GM18520 (cell line): Measurements from ENCODE around the gene TIE1.

Source experiments
- ATAC-seq: cut with Tn5 transposase; IDR thresholded peaks from one replicate; pipeline ENCODE4 v1.9.1; 2021; ENCODE audit not compliant: unreplicated experiment

TIE1 gene

GRCh38 chr1:43311521-43311920 lies 10.7 kb downstream of the TIE1 start:
- ATAC-seq = no peak

DNA sequence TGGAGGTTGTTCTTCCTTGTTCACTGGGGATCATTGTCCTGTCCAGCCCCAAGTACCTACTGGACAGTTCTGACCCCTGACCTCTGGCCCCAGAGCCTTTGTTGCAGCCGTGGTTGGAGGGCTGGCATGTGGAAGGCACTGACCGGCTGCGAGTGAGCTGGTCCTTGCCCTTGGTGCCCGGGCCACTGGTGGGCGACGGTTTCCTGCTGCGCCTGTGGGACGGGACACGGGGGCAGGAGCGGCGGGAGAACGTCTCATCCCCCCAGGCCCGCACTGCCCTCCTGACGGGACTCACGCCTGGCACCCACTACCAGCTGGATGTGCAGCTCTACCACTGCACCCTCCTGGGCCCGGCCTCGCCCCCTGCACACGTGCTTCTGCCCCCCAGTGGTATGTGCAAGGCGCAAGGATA lies 11.4 kb downstream of the TIE1 start:
- no peak for ATAC-seq

- ATAC-seq = no peak
Observed at GRCh38 chr1:43312663-43313515, 12.1 kb downstream of the TIE1 start.

- no peak for ATAC-seq
Observed at GRCh38 chr1:43313771-43314170, 13.0 kb downstream of the TIE1 start.

DNA sequence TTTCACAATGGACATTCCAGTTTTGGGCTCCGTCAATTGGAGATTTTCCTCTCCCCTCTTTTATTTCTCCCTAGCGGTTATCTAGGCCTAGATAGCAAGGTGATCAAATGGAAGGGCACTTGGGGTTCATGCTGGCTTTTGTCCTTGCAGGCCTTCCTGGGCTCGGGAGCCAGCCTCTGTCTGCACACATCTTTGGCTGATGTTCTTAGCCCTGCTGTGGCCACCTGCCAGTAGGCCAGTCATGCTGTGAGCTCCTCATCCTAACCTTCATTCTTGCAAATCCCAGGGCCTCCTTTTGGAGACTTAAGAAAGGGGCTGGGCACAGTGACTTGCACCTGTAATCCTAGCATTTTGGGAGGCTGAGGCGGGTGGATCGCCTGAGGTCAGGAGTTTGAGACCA lies 13.5 kb downstream of the TIE1 start:
- no peak for ATAC-seq

DNA sequence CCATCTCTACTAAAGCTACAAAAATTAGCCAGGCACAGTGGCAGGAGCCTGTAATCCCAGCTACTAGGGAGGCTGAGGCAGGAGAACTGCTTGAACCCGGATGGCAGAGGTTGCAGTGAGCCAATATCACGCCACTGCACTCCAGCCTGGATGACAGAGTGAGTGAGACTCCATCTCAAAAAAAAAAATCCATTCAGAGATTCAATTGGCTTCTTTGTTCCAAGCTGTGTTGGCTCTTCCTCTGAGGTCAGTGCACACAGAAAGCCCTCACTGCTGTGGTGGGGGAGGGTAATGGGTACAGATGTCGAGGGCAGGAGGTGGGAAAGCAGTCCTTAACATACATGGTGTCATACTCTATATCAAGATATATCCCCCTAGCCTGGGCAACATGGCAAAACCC lies 14.7 kb downstream of the TIE1 start:
- ATAC-seq = no peak

- no peak for ATAC-seq
Observed at GRCh38 chr1:43315963-43316737, 15.4 kb downstream of the TIE1 start.

- ATAC-seq = no peak
Observed at GRCh38 chr1:43316738-43317520, 16.1 kb downstream of the TIE1 start.

DNA sequence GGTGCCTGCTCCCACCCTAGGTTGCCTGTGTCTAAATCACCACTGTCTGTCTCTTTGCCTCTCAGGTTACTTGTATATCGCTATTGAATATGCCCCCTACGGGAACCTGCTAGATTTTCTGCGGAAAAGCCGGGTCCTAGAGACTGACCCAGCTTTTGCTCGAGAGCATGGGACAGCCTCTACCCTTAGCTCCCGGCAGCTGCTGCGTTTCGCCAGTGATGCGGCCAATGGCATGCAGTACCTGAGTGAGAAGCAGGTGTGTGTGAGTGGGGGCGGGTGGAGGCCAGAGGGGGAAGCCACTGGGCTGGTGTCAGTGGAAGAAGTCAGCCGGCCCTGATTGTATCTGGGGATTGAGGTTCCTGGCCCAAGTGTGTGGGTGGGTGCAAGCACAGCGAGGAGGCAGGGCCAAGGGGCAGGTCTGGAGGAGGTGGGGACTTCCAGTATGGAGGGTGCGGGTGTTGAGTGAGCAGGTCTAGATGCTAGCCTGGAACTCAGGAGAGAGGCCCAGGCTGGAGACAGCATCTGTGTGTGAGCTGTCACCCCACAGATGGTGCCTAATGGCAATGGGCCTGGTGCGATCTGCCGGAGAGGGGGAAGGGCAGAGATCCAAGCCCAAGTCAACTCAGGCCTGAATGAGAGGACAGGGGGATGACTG lies 17.2 kb downstream of the TIE1 start:
- no peak for ATAC-seq

GRCh38 chr1:43318831-43319230 lies 18.0 kb downstream of the TIE1 start:
- ATAC-seq = no peak

GRCh38 chr1:43319288-43319687 lies 18.5 kb downstream of the TIE1 start:
- no peak for ATAC-seq

DNA sequence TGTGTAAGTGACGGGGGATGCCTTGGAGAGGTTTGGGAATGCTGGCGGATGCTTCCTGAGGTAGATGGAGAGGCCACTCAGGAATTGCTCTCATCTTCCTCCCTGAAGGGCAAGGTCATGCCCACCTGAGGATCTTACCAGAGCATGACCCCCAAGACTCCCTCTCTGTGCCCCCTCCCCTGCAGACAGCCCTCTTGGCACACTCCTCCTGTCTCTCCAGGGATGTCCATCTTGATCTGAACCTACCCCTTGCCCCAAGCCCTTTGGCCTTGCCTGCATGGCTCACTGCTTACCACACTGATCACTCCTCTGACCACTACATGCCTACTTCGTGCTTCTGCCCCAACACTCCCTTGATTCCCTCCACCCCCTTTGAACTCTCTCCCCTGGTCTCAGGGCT lies 19.0 kb downstream of the TIE1 start:
- ATAC-seq = no peak

DNA sequence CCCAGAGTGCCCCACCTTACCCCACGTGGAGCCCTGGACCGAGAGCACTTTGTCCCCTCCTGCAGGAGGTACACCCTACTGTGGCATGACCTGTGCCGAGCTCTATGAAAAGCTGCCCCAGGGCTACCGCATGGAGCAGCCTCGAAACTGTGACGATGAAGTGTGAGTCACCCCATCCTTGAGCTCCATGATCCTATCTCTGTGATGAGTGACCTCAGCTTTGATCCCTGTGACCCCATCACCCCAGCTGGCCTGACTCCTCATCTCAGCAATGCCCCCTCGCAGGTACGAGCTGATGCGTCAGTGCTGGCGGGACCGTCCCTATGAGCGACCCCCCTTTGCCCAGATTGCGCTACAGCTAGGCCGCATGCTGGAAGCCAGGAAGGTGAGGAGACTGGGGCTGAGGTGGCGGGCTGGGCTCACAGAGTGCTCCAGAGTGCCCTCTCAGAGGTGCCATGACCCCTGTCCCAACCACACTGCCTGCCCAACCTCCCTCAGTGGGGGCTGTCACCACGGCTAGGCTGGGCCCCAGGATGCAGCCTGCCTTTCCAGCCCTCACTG lies 20.6 kb downstream of the TIE1 start:
- ATAC-seq = no peak

DNA sequence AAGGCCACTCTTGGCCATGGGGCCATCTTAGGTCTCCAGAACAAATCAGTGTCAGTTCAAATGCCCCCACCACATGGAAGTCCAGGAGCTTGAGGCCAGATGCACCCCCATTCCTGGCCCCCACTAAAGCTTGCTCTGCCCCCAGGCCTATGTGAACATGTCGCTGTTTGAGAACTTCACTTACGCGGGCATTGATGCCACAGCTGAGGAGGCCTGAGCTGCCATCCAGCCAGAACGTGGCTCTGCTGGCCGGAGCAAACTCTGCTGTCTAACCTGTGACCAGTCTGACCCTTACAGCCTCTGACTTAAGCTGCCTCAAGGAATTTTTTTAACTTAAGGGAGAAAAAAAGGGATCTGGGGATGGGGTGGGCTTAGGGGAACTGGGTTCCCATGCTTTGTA lies 21.7 kb downstream of the TIE1 start:
- ATAC-seq = no peak

DNA sequence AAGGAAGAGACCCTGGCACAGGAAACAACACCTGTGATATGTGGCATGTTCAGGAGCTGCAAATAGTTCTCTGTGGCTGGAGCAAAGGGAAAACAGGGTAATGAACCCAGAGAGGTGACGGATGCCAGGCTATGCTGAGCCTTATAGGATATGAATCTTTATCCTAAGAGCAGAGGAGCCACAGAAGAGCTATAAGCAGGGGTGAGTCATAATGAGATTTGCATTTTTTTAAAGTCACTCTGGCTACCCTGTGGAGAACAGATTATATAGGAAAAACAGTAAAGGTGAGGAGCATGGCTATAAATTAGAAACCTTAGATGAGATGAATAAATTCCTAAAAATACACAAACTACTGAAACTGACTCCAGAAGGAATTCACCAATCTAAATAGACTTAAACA lies 24.0 kb downstream of the TIE1 start:
- no peak for ATAC-seq

GRCh38 chr1:43325381-43325780 lies 24.6 kb downstream of the TIE1 start:
- ATAC-seq = no peak

DNA sequence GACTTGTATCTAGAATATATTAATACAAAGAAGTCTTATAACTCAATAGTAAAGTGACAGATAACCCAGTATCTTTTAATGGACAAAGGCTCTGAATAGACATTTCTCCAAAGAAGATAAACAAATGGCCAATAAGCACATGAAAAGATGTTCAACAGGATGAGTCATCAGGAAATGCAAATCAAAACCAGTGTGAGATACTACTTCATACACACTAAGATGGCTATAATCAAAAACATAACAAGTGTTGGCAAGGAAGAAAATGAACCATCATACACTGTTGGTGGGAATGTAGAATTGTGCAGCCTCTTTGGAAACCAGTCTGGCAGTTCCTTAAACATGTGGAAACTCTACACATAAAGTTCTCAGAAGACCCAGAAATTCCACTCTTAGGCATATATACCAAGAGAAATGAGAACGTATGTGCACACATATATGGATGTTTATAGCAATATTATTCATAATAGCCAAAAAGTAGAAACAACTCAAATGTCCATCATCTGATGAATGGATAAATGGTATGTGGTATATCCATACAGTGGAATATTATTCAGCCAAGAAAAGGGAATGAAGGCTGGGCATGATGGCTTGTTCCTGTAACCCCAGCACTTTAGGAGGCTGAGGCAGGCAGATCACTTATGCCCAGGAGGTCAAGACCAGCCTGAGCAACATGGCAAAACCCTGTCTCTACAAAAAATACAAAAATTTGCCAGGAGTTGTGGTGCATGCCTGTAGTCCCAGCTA lies 26.9 kb downstream of the TIE1 start:
- no peak for ATAC-seq

DNA sequence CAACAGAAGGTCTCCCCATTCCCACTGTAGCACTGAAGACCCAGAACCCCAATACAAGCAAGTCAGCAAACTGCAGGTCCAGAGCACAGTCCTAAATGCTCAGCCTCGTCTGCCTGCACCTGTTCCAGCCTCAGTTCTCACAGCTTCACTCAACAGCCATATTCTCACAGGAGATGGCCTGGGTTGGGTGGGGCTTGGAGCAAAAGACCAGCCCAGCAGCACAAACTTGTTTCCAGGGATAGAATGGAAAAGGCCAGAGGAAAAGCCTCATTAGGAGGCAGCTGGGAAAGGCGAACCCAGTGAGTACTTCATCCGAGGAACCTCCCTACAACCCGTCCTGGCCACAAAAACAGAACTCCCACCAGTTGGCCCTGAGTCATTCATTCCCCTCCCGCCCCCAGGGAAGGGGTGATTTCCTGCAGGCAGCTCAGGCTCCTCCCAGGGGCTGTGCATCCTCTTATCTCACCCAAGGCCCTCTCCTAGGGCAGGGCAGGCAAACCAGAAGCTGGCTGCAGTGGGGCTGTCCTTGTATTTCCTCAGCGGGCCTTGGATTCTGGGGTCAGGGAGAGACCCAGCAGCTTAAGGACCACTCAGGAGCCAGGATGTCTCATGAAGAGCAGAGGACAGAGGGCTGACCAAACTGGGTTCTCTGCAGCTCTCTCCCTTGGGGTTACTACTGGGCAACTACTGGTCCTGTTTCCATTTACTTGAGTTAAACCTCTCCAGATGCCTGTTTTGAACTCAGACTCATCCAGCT lies 29.4 kb downstream of the TIE1 start:
- ATAC-seq = no peak

GRCh38 chr1:43331688-43332087 lies 30.9 kb downstream of the TIE1 start:
- ATAC-seq = no peak
